Central memory CD8-positive, alpha-beta T cell (primary cell): Measurements from ENCODE around the gene FUT4.
A peak's percentile ranks its signal among the peaks of the same experiment; 100 is the strongest.
"Not testable (repeated sequence)": the region's sequence is repeated elsewhere in the genome, so short reads cannot be mapped to it uniquely, and the experiment has no call there.

Experiments used
- ATAC-seq: fragments of 150-1000 bp; cut with Tn5 transposase; replicated peaks from 2 replicates; pipeline ENCODE4 v1.10.0; 2022; ENCODE audit warnings: mild to moderate bottlenecking, moderate FRiP score, moderate number of reproducible peaks; ENCODE audit not compliant: poor library complexity, severe bottlenecking; ENCODE audit errors: extremely low read depth
- DNase-seq, 2 donors: peaks; one replicate each; pipeline ENCODE4 v3.0.0; 2021; ENCODE audit warnings: low spot score in 2 of 2
- H3K27ac Mint-ChIP-seq: one replicate; pipeline ENCODE4 v1.8.0; 2022; ENCODE audit warnings: low read depth, mild to moderate bottlenecking, moderate library complexity, mixed read lengths
- H3K27me3 Mint-ChIP-seq: one replicate; pipeline ENCODE4 v1.8.0; 2022; ENCODE audit warnings: mixed read lengths
- H3K36me3 Mint-ChIP-seq: one replicate; pipeline ENCODE4 v1.8.0; 2022; ENCODE audit warnings: mild to moderate bottlenecking, moderate library complexity, mixed read lengths; ENCODE audit not compliant: insufficient read depth
- H3K4me1 Mint-ChIP-seq: one replicate; pipeline ENCODE4 v1.8.0; 2022; ENCODE audit warnings: mixed read lengths
- H3K4me3 Mint-ChIP-seq: one replicate; pipeline ENCODE4 v1.8.0; 2022; ENCODE audit warnings: mild to moderate bottlenecking, moderate library complexity, mixed read lengths
- H3K9me3 Mint-ChIP-seq: one replicate; pipeline ENCODE4 v1.8.0; 2022; ENCODE audit warnings: mixed read lengths

Gene FUT4

GRCh38 chr11:94539420-94539819 is 4.3 kb upstream of the FUT4 start:
- DNase-seq (no peak), ATAC-seq (no peak)
- H3K27ac Mint-ChIP-seq, result no peak overlapping the region
- H3K9me3 Mint-ChIP-seq, result no peaks in the 10 kb centered on the region
- H3K4me3 Mint-ChIP-seq, result no peak overlapping the region
- H3K36me3 Mint-ChIP-seq, result peaks cover 4% of the 10 kb centered on the region
- H3K4me1 Mint-ChIP-seq, result peaks cover 14% of the 10 kb centered on the region
- H3K27me3 Mint-ChIP-seq, result peaks cover 46% of the 10 kb centered on the region

- H3K4me1 Mint-ChIP-seq, result peaks cover 39% of the 10 kb centered on the region
- H3K9me3 Mint-ChIP-seq, result no peaks in the 10 kb centered on the region
- H3K27me3 Mint-ChIP-seq, result peaks cover 6% of the 10 kb centered on the region
- ATAC-seq (no peak), DNase-seq (peak in 1 of 2 donors; percentile 12)
- H3K27ac Mint-ChIP-seq, result peak overlapping the region; percentile 44
- H3K4me3 Mint-ChIP-seq, result peak overlapping the region; percentile 98
- H3K36me3 Mint-ChIP-seq, result peaks cover 10% of the 10 kb centered on the region
Observed at GRCh38 chr11:94544646-94545263, 1.0 kb downstream of the FUT4 start.

GRCh38 chr11:94545264-94546161 is 1.8 kb downstream of the FUT4 start:
- ATAC-seq (no peak), DNase-seq (no peak)
- H3K27me3 Mint-ChIP-seq, result no peaks in the 10 kb centered on the region
- peaks cover 47% of the 10 kb centered on the region for H3K4me1 Mint-ChIP-seq
- no peaks in the 10 kb centered on the region for H3K9me3 Mint-ChIP-seq
- peak overlapping the region; percentile 98 for H3K4me3 Mint-ChIP-seq
- H3K36me3 Mint-ChIP-seq, result peaks cover 10% of the 10 kb centered on the region
- peak overlapping the region; percentile 44 for H3K27ac Mint-ChIP-seq

- ATAC-seq (no peak), DNase-seq (no peak)
- H3K36me3 Mint-ChIP-seq, result peaks cover 10% of the 10 kb centered on the region
- no peaks in the 10 kb centered on the region for H3K9me3 Mint-ChIP-seq
- H3K4me1 Mint-ChIP-seq, result peaks cover 49% of the 10 kb centered on the region
- no peaks in the 10 kb centered on the region for H3K27me3 Mint-ChIP-seq
- no peak overlapping the region for H3K27ac Mint-ChIP-seq
- peak overlapping the region; percentile 98 for H3K4me3 Mint-ChIP-seq
Observed at GRCh38 chr11:94546162-94546470, 2.4 kb downstream of the FUT4 start.

- Mint-ChIP-seq H3K9me3 (no peaks in the 10 kb centered on the region), H3K27ac (no peak overlapping the region), H3K4me1 (peaks cover 49% of the 10 kb centered on the region), H3K4me3 (peak overlapping the region; percentile 98), H3K27me3 (no peaks in the 10 kb centered on the region), H3K36me3 (peaks cover 12% of the 10 kb centered on the region)
- no peak for DNase-seq
- no peak for ATAC-seq
Observed at GRCh38 chr11:94546886-94547285, 3.2 kb downstream of the FUT4 start.

GRCh38 chr11:94549146-94549545 is 5.4 kb downstream of the FUT4 start:
- ATAC-seq (no peak), DNase-seq (no peak)
- Mint-ChIP-seq H3K27me3 (no peaks in the 10 kb centered on the region), H3K36me3 (peaks cover 9% of the 10 kb centered on the region), H3K4me3 (no peak overlapping the region), H3K9me3 (no peaks in the 10 kb centered on the region), H3K4me1 (peaks cover 35% of the 10 kb centered on the region), H3K27ac (no peak overlapping the region)

- ATAC-seq (no peak), DNase-seq (no peak)
- H3K4me3 Mint-ChIP-seq, result no peak overlapping the region
- peaks cover 7% of the 10 kb centered on the region for H3K36me3 Mint-ChIP-seq
- peaks cover 32% of the 10 kb centered on the region for H3K4me1 Mint-ChIP-seq
- H3K27me3 Mint-ChIP-seq, result no peaks in the 10 kb centered on the region
- H3K9me3 Mint-ChIP-seq, result no peaks in the 10 kb centered on the region
- H3K27ac Mint-ChIP-seq, result no peak overlapping the region
Observed at GRCh38 chr11:94550513-94550912, 6.8 kb downstream of the FUT4 start.

GRCh38 chr11:94553938-94554337 is 10.2 kb downstream of the FUT4 start:
- no peak overlapping the region for H3K27ac Mint-ChIP-seq

GRCh38 chr11:94555752-94556329 is 12.1 kb downstream of the FUT4 start:
- H3K9me3 Mint-ChIP-seq, DNase-seq, H3K27ac Mint-ChIP-seq, ATAC-seq, H3K36me3 Mint-ChIP-seq, H3K4me3 Mint-ChIP-seq, H3K4me1 Mint-ChIP-seq, H3K27me3 Mint-ChIP-seq: not testable (repeated sequence)

More at GRCh38 chr11:94553938-94554337, 10.2 kb downstream of the FUT4 start:
- Mint-ChIP-seq H3K4me3 (no peak overlapping the region), H3K36me3 (peaks cover 4% of the 10 kb centered on the region), H3K27me3 (no peaks in the 10 kb centered on the region), H3K4me1 (peaks cover 19% of the 10 kb centered on the region), H3K9me3 (no peaks in the 10 kb centered on the region)
- DNase-seq, result no peak
- no peak for ATAC-seq

GRCh38 chr11:94557421-94557820 is 13.7 kb downstream of the FUT4 start:
- Mint-ChIP-seq H3K36me3 (no peaks in the 10 kb centered on the region), H3K27ac (no peak overlapping the region)
- ATAC-seq, result no peak

GRCh38 chr11:94557992-94558391 is 14.3 kb downstream of the FUT4 start:
- Mint-ChIP-seq H3K9me3 (no peaks in the 10 kb centered on the region), H3K27me3 (no peaks in the 10 kb centered on the region), H3K27ac (no peak overlapping the region), H3K4me1 (peaks cover 8% of the 10 kb centered on the region), H3K4me3 (no peak overlapping the region), H3K36me3 (no peaks in the 10 kb centered on the region)
- ATAC-seq (no peak), DNase-seq (no peak)

More at GRCh38 chr11:94557421-94557820, 13.7 kb downstream of the FUT4 start:
- Mint-ChIP-seq H3K27me3 (no peaks in the 10 kb centered on the region), H3K4me1 (peaks cover 8% of the 10 kb centered on the region), H3K9me3 (no peaks in the 10 kb centered on the region), H3K4me3 (no peak overlapping the region)
- DNase-seq, result no peak

GRCh38 chr11:94558468-94558867 is 14.7 kb downstream of the FUT4 start:
- Mint-ChIP-seq H3K4me3 (no peak overlapping the region), H3K27ac (no peak overlapping the region), H3K36me3 (no peaks in the 10 kb centered on the region), H3K9me3 (no peaks in the 10 kb centered on the region), H3K27me3 (no peaks in the 10 kb centered on the region), H3K4me1 (peaks cover 8% of the 10 kb centered on the region)
- no peak for ATAC-seq
- DNase-seq, result no peak

- H3K9me3 Mint-ChIP-seq, result no peaks in the 10 kb centered on the region
- no peak overlapping the region for H3K27ac Mint-ChIP-seq
- no peak for DNase-seq
- H3K4me1 Mint-ChIP-seq, result peaks cover 8% of the 10 kb centered on the region
- no peaks in the 10 kb centered on the region for H3K27me3 Mint-ChIP-seq
- H3K4me3 Mint-ChIP-seq, result no peak overlapping the region
- ATAC-seq, result no peak
- H3K36me3 Mint-ChIP-seq, result no peaks in the 10 kb centered on the region
Observed at GRCh38 chr11:94558932-94559331, 15.2 kb downstream of the FUT4 start.
